ENCODE results near the gene LIX1. TPM values are rescaled to one million over a fixed set of nuclear protein-coding genes. Genes with fewer than 3 reads are reported as not detected.

Gene LIX1
- total RNA-seq, 1 donor from 2014 or later = not detected

Other genes starting within 250 kb of the LIX1 start
- gene LNPEP, start 206.5 kb downstream of the LIX1 start, total RNA-seq = 24.6 and 25.5 TPM in 2 replicates
- 25.6 and 30.6 TPM in 2 replicates for gene RIOK2, start 40.6 kb upstream of the LIX1 start, total RNA-seq